IMR-90 (cell line): Measurements from ENCODE around the gene IQGAP2. TPM values are rescaled to one million over a fixed set of nuclear protein-coding genes. Genes with fewer than 3 reads are reported as not detected.

Experiments used
- ATAC-seq: fragments of 200-7000 bp; cut with Tn5 transposase; 2 replicates; pipeline ENCODE4 v1.9.1; 2020; ENCODE audit warnings: low read depth, mild to moderate bottlenecking, moderate library complexity
- BruUV-seq: library from RNA; stranded (reverse); fragments of 400-500 nt; replicated peaks from 2 replicates; lab custom pipeline; 2021; lab: Mats Ljungman, UMichigan
- CTCF ChIA-PET: fragments of 300-600 bp; formaldehyde crosslinking; extraction: SDS; loops from one replicate; lab custom pipeline; 2021; ENCODE audit warnings: antibody characterized with exemption; lab: Yijun Ruan, JAX
- POLR2A ChIA-PET: fragments of 300-600 bp; sonication (Branson Sonifier 250); formaldehyde crosslinking; loops from one replicate; lab custom pipeline; 2022; ENCODE audit warnings: antibody characterized with exemption; ENCODE audit not compliant: unreplicated experiment; lab: Charles Lee
- DNase-seq: peaks from one replicate; pipeline ENCODE4 v3.0.0; 2013
- H2AFZ ChIP-seq: replicated peaks from 2 replicates; pipeline ENCODE3; 2013; ENCODE audit warnings: low read length, mild to moderate bottlenecking; ENCODE audit not compliant: poor library complexity
- H2AK5ac ChIP-seq: 2 replicates; pipeline ENCODE4 v1.6.1; 2013; ENCODE audit warnings: low read depth, low read length, inconsistent platforms
- H2AK9ac ChIP-seq: replicated peaks from 2 replicates; pipeline ENCODE3; 2013; ENCODE audit warnings: mild to moderate bottlenecking, low read depth, low read length, moderate library complexity; ENCODE audit not compliant: poor library complexity
- H2BK120ac ChIP-seq: 2 replicates; pipeline ENCODE4 v1.6.1; 2013; ENCODE audit warnings: low read depth, low read length, inconsistent platforms
- H2BK15ac ChIP-seq: 3 replicates; pipeline ENCODE4 v1.6.1; 2013; ENCODE audit warnings: low read depth, low read length, inconsistent platforms
- H2BK20ac ChIP-seq: 2 replicates; pipeline ENCODE4 v1.6.1; 2013; ENCODE audit warnings: low read depth, mild to moderate bottlenecking, inconsistent platforms, low read length, moderate library complexity
- H2BK5ac ChIP-seq: 2 replicates; pipeline ENCODE4 v1.6.1; 2013; ENCODE audit warnings: mild to moderate bottlenecking, low read depth, low read length, inconsistent platforms; ENCODE audit not compliant: poor library complexity, severe bottlenecking
- H3K14ac ChIP-seq: replicated peaks from 2 replicates; pipeline ENCODE4 v1.6.1; 2013; ENCODE audit warnings: low read depth, low read length, inconsistent platforms
- H3K18ac ChIP-seq: 2 replicates; pipeline ENCODE4 v1.6.1; 2013; ENCODE audit warnings: low read depth, low read length, control low read depth
- H3K23ac ChIP-seq: 2 replicates; pipeline ENCODE4 v1.6.1; 2013; ENCODE audit warnings: low read depth, low read length, inconsistent platforms
- H3K27ac ChIP-seq: 2 replicates; pipeline ENCODE4 v1.5.1; 2013; ENCODE audit warnings: mild to moderate bottlenecking, control low read depth, low read length; ENCODE audit not compliant: insufficient read depth
- H3K27me3 ChIP-seq: 2 replicates; pipeline ENCODE4 v1.6.1; 2013; ENCODE audit warnings: low read length; ENCODE audit not compliant: control insufficient read depth, insufficient read depth
- H3K36me3 ChIP-seq: 2 replicates; pipeline ENCODE4 v1.6.1; 2013; ENCODE audit warnings: low read length, mixed read lengths; ENCODE audit not compliant: control insufficient read depth, insufficient read depth
- H3K4ac ChIP-seq: 2 replicates; pipeline ENCODE4 v1.6.1; 2013; ENCODE audit warnings: low read depth, low read length, inconsistent platforms
- H3K4me1 ChIP-seq: 2 replicates; pipeline ENCODE4 v1.6.1; 2013; ENCODE audit warnings: low read length, mixed read lengths; ENCODE audit not compliant: control insufficient read depth, insufficient read depth
- H3K4me2 ChIP-seq: 2 replicates; pipeline ENCODE4 v1.6.1; 2013; ENCODE audit warnings: low read depth, mild to moderate bottlenecking, control low read depth, low read length, moderate library complexity
- H3K4me3 ChIP-seq: 2 replicates; pipeline ENCODE4 v1.5.1; 2013; ENCODE audit warnings: low read depth, mild to moderate bottlenecking, control low read depth, low read length, moderate library complexity; ENCODE audit not compliant: insufficient read depth
- H3K56ac ChIP-seq: 2 replicates; pipeline ENCODE4 v1.6.1; 2013; ENCODE audit warnings: low read length, inconsistent platforms; ENCODE audit not compliant: insufficient read depth; ENCODE audit errors: extremely low read depth
- H3K79me1 ChIP-seq, 2 experiments: 2 replicates each; pipeline ENCODE4 v1.6.1; 2013; ENCODE audit warnings: low read length in 2 of 2, inconsistent platforms in 1 of 2, low read depth in 1 of 2
- H3K9ac ChIP-seq: 2 replicates; pipeline ENCODE4 v1.6.1; 2013; ENCODE audit warnings: low read depth, low read length, control low read depth
- H3K9me1 ChIP-seq: 2 replicates; pipeline ENCODE4 v1.6.1; 2013; ENCODE audit warnings: low read length, inconsistent platforms; ENCODE audit not compliant: insufficient read depth
- H3K9me3 ChIP-seq: 2 replicates; pipeline ENCODE4 v1.6.1; 2013; ENCODE audit warnings: low read length; ENCODE audit not compliant: control insufficient read depth, insufficient read depth
- H4K20me1 ChIP-seq: 2 replicates; pipeline ENCODE4 v1.6.1; 2013; ENCODE audit warnings: low read length, inconsistent platforms; ENCODE audit not compliant: insufficient read depth
- H4K5ac ChIP-seq: 2 replicates; pipeline ENCODE4 v1.6.1; 2013; ENCODE audit warnings: mild to moderate bottlenecking, low read depth, low read length, control low read depth
- H4K8ac ChIP-seq, 2 experiments: 2 replicates each; pipeline ENCODE4 v1.6.1; 2013; ENCODE audit warnings: low read depth in 2 of 2, low read length in 2 of 2, control low read depth in 1 of 2, inconsistent platforms in 1 of 2
- H4K91ac ChIP-seq: 2 replicates; pipeline ENCODE4 v1.6.1; 2013; ENCODE audit warnings: low read depth, low read length, inconsistent platforms; ENCODE audit not compliant: insufficient read depth
- BHLHE40 ChIP-seq: fragments of 150-350 bp; IDR thresholded peaks from 2 replicates; pipeline ENCODE4 v1.6.1; 2016; ENCODE audit warnings: mild to moderate bottlenecking, low read depth, low read length
- CEBPB ChIP-seq: IDR thresholded peaks from 2 replicates; pipeline ENCODE4 v1.6.1; 2012; ENCODE audit warnings: low read depth, low read length, improper control_type of control experiment
- CHD1 ChIP-seq: IDR thresholded peaks from 2 replicates; pipeline ENCODE4 v1.6.1; 2012; ENCODE audit warnings: low read depth, low read length, improper control_type of control experiment
- CTCF ChIP-seq: conservative IDR thresholded peaks from 2 replicates; pipeline ENCODE4 v1.5.1; 2012; ENCODE audit warnings: mild to moderate bottlenecking, low read depth, low read length, improper control_type of control experiment
- ELK1 ChIP-seq: fragments of 150-350 bp; IDR thresholded peaks from 2 replicates; pipeline ENCODE4 v1.6.1; 2016; ENCODE audit warnings: low read depth, mild to moderate bottlenecking, low read length, moderate library complexity, borderline replicate concordance
- FOS ChIP-seq: fragments of 150-350 bp; IDR thresholded peaks from 2 replicates; pipeline ENCODE4 v1.6.1; 2016; ENCODE audit warnings: low read depth, low read length
- MAFK ChIP-seq: IDR thresholded peaks from 2 replicates; pipeline ENCODE4 v1.6.1; 2012; ENCODE audit warnings: low read depth, low read length, improper control_type of control experiment
- MAZ ChIP-seq: IDR thresholded peaks from 2 replicates; pipeline ENCODE4 v1.6.1; 2012; ENCODE audit warnings: low read depth, mild to moderate bottlenecking, low read length, improper control_type of control experiment, moderate library complexity, borderline replicate concordance
- MXI1 ChIP-seq: IDR thresholded peaks from 2 replicates; pipeline ENCODE4 v1.6.1; 2012; ENCODE audit warnings: low read depth, mild to moderate bottlenecking, low read length, moderate library complexity, borderline replicate concordance
- NFE2L2 ChIP-seq: fragments of 150-350 bp; IDR thresholded peaks from 2 replicates; pipeline ENCODE4 v1.6.1; 2016; ENCODE audit warnings: low read depth, mild to moderate bottlenecking, low read length
- POLR2A ChIP-seq: IDR thresholded peaks from 2 replicates; pipeline ENCODE4 v1.6.1; 2012; ENCODE audit warnings: mild to moderate bottlenecking, low read depth, low read length
- RAD21 ChIP-seq: IDR thresholded peaks from 2 replicates; pipeline ENCODE4 v1.6.1; 2012; ENCODE audit warnings: low read length, improper control_type of control experiment
- RCOR1 ChIP-seq: IDR thresholded peaks from 2 replicates; pipeline ENCODE4 v1.6.1; 2012; ENCODE audit warnings: mild to moderate bottlenecking, low read length, improper control_type of control experiment; ENCODE audit not compliant: insufficient replicate concordance
- RFX5 ChIP-seq: IDR thresholded peaks from 2 replicates; pipeline ENCODE4 v1.8.0; 2012; ENCODE audit warnings: low read depth, mild to moderate bottlenecking, low read length, moderate library complexity
- SMC3 ChIP-seq: fragments of 150-350 bp; IDR thresholded peaks from 2 replicates; pipeline ENCODE4 v1.6.1; 2016; ENCODE audit warnings: low read depth, mild to moderate bottlenecking, antibody characterized with exemption, low read length, moderate library complexity
- USF2 ChIP-seq: fragments of 150-350 bp; IDR thresholded peaks from 2 replicates; pipeline ENCODE4 v1.6.1; 2017; ENCODE audit warnings: mild to moderate bottlenecking, antibody characterized with exemption, low read length, low read depth
- WGBS, 2 experiments: methylation state at CpG; one replicate each; pipeline versions ENCODE4 v1.1.5 to v1.1.7; 2013; ENCODE audit warnings: missing lambda C conversion rate in 2 of 2; ENCODE audit not compliant: insufficient read length in 1 of 2; ENCODE audit errors: extremely low coverage in 2 of 2; 5-methylcytosine and 5-hydroxymethylcytosine counted together
- dilution Hi-C: fragments of 300-500 bp; cut with HindIII; formaldehyde crosslinking; loops from one replicate; pipeline ENCODE4 v1.14.3; 2018; ENCODE audit warnings: low sequenced_read_pairs; ENCODE audit not compliant: unreplicated experiment
- in situ Hi-C: fragments of 300-500 bp; cut with MboI; formaldehyde crosslinking; loops from 3 replicates; pipeline ENCODE4 v1.14.3; 2019; ENCODE audit warnings: low sequenced_read_pairs, inconsistent platforms, mixed read lengths
- intact Hi-C: fragments of 100-400 bp; cut with micrococcal nuclease; formaldehyde crosslinking; loops from 2 replicates; pipeline ENCODE4 v1.10.0; 2022
- polyA plus RNA-seq, 3 experiments: library from polyadenylated mRNA; depleted of rRNA; stranded (reverse); fragments of >200 nt; gene quantifications; 2 replicates each; pipeline ENCODE4 v1.2.3, GENCODE V29; 2012; ENCODE audit warnings: low replicate concordance in 1 of 3
- total RNA-seq: library from RNA; depleted of rRNA; stranded (reverse); fragments of >200 nt; gene quantifications from 2 replicates; pipeline ENCODE4 v1.2.3, GENCODE V29; 2012

Gene IQGAP2
- total and polyA plus RNA-seq, 2 of the 4 experiments (the other 2 are of a cell fraction), result 0.21 to 0.36 TPM

- dilution Hi-C loops, result no loop called here
- intact Hi-C loops, result loop anchor here (10.0 kb wide), 1 partner anchor 367 kb away; no protein-coding TSS in a partner anchor
- no peak overlapping the region for H4K5ac ChIP-seq
- H3K79me1 ChIP-seq, result no peaks in the 10 kb centered on the region
- H2AK9ac ChIP-seq, result no peak overlapping the region
- TF ChIP-seq BHLHE40, result no peak
- no peak for TF ChIP-seq CTCF
- TF ChIP-seq MXI1, result no peak
- TF ChIP-seq MAFK, result no peak
- TF ChIP-seq SMC3, result no peak
- TF ChIP-seq RFX5, result no peak
- no peak for TF ChIP-seq RCOR1
- TF ChIP-seq NFE2L2, result no peak
- no peak for TF ChIP-seq MAZ
- TF ChIP-seq ELK1, result no peak
- no peak for TF ChIP-seq CEBPB
- no peak for TF ChIP-seq RAD21
- no peak for TF ChIP-seq POLR2A
- TF ChIP-seq FOS, result no peak
- TF ChIP-seq CHD1, result no peak
- TF ChIP-seq USF2, result no peak
- H3K4me3 ChIP-seq, result no peak overlapping the region
- no peaks in the 10 kb centered on the region for H3K9me1 ChIP-seq
- in situ Hi-C loops, result no loop called here
- DNase-seq (no peak), ATAC-seq (no peak)
- no peaks in the 10 kb centered on the region for H4K20me1 ChIP-seq
- H2BK5ac ChIP-seq, result no peak overlapping the region
- H3K9ac ChIP-seq, result no peak overlapping the region
- 63% methylated on average over 1 of the region's 7 CpGs; no CpG with 5 or more reads in 1 of the 2 experiments for WGBS, 2 experiments
- no peak overlapping the region for H3K56ac ChIP-seq
- no peak overlapping the region for H2BK15ac ChIP-seq
- H3K9me3 ChIP-seq, result no peaks in the 10 kb centered on the region
- H2BK20ac ChIP-seq, result no peak overlapping the region
- H3K14ac ChIP-seq, result no peak overlapping the region
- peaks cover 28% of the 10 kb centered on the region for H3K27me3 ChIP-seq
- no peak overlapping the region for H2BK120ac ChIP-seq
- H3K4me2 ChIP-seq, result no peak overlapping the region
- no TSS peak for BruUV-seq
- no peak overlapping the region for H3K27ac ChIP-seq
- H4K91ac ChIP-seq, result no peak overlapping the region
- CTCF ChIA-PET, result no interaction called here
- H3K4me1 ChIP-seq, result no peaks in the 10 kb centered on the region
- no peak overlapping the region for H4K8ac ChIP-seq
- H3K23ac ChIP-seq, result no peak overlapping the region
- POLR2A ChIA-PET, result no interaction called here
- no peak overlapping the region for H3K18ac ChIP-seq
- H2AK5ac ChIP-seq, result no peak overlapping the region
- H3K4ac ChIP-seq, result no peak overlapping the region
- no peak overlapping the region for H2AFZ ChIP-seq
- no peaks in the 10 kb centered on the region for H3K36me3 ChIP-seq
Measured at GRCh38 chr5:76408104-76408654, 5.1 kb downstream of the IQGAP2 start.
